Measurements from ENCODE around the gene GPC6. TPM values are rescaled to one million over a fixed set of nuclear protein-coding genes. Genes with fewer than 3 reads are reported as not detected.

GPC6 gene
- total RNA-seq, 1 experiment from 2014 or later: 0.22 TPM

GRCh38 chr13:93413972-93414717 is 187.5 kb downstream of the GPC6 start:
- no peak for TF ChIP-seq ZBTB33 (IDR thresholded peaks at IDR 0.05; ENCODE audit: extremely low read depth, insufficient replicate concordance, low read length)
- TF ChIP-seq EZH2 (IDR thresholded peaks at IDR 0.05): no peak
- DNase-seq (ENCODE audit: low read depth, low spot score) (no peak), ATAC-seq (no peak)
- Histone ChIP-seq H3K4me3 (replicated peaks in 1 of 2; ENCODE audit: low read depth in 1 of 2, low read length in 2 of 2) (no peak overlapping the region), H3K9me3 (ENCODE audit: control insufficient read depth in 1 of 2, insufficient read depth in 1 of 2, low read depth in 1 of 2, low read length in 2 of 2) (peaks cover 19 to 20% of the 10 kb centered on the region in 2 experiments; a peak in 2 of 4 replicates), H3K36me3 (ENCODE audit: control insufficient read depth in 1 of 2, insufficient read depth in 2 of 2, low read length in 2 of 2) (no peaks in the 10 kb centered on the region), H3K9ac (ENCODE audit: low read length) (no peak overlapping the region), H4K20me1 (ENCODE audit: insufficient read depth) (no peaks in the 10 kb centered on the region), H3K4me1 (ENCODE audit: control insufficient read depth in 1 of 2, insufficient read depth in 2 of 2, low read length in 2 of 2) (no peaks in the 10 kb centered on the region), H3K27me3 (ENCODE audit: insufficient read depth, low read length) (no peaks in the 10 kb centered on the region), H2AFZ (ENCODE audit: low read depth, low read length, poor library complexity, severe bottlenecking) (no peak overlapping the region), H3K27ac (ENCODE audit: low read depth, low read length) (no peak overlapping the region), H3K9me2 (ENCODE audit: insufficient read depth) (no peaks in the 10 kb centered on the region), H3K4me2 (ENCODE audit: low read length) (no peak overlapping the region), H3K79me2 (ENCODE audit: insufficient read depth, low read length) (no peaks in the 10 kb centered on the region)
- intact Hi-C loops (cut with micrococcal nuclease): no loop called here
- ChIA-PET POLR2A (no interaction called here), RAD21 (ENCODE audit: low non-redundant PET in 1 of 2, low total read pairs in 2 of 2, uncharacterized antibody in 2 of 2, unreplicated experiment in 2 of 2) (no interaction called here), CTCF (no interaction called here)
- BruUV-seq (replicated peaks): no TSS peak

- no TSS peak for BruUV-seq (replicated peaks)
Measured at GRCh38 chr13:93416736-93417355, 190.2 kb downstream of the GPC6 start.

More at GRCh38 chr13:93416736-93417355, 190.2 kb downstream of the GPC6 start:
- Histone ChIP-seq H3K27ac (ENCODE audit: low read depth, low read length) (no peak overlapping the region), H3K4me3 (replicated peaks in 1 of 2; ENCODE audit: low read depth in 1 of 2, low read length in 2 of 2) (no peak overlapping the region), H3K4me2 (ENCODE audit: low read length) (no peak overlapping the region), H3K27me3 (ENCODE audit: insufficient read depth, low read length) (no peaks in the 10 kb centered on the region), H4K20me1 (ENCODE audit: insufficient read depth) (no peaks in the 10 kb centered on the region), H3K9me3 (ENCODE audit: control insufficient read depth in 1 of 2, insufficient read depth in 1 of 2, low read depth in 1 of 2, low read length in 2 of 2) (peaks cover 18 to 21% of the 10 kb centered on the region in 2 experiments; a peak in 2 of 4 replicates), H2AFZ (ENCODE audit: low read depth, low read length, poor library complexity, severe bottlenecking) (no peak overlapping the region), H3K4me1 (ENCODE audit: control insufficient read depth in 1 of 2, insufficient read depth in 2 of 2, low read length in 2 of 2) (no peaks in the 10 kb centered on the region), H3K36me3 (ENCODE audit: control insufficient read depth in 1 of 2, insufficient read depth in 2 of 2, low read length in 2 of 2) (no peaks in the 10 kb centered on the region), H3K9me2 (ENCODE audit: insufficient read depth) (no peaks in the 10 kb centered on the region), H3K79me2 (ENCODE audit: insufficient read depth, low read length) (no peaks in the 10 kb centered on the region), H3K9ac (ENCODE audit: low read length) (no peak overlapping the region)
- ChIA-PET RAD21 (ENCODE audit: low non-redundant PET in 1 of 2, low total read pairs in 2 of 2, uncharacterized antibody in 2 of 2, unreplicated experiment in 2 of 2) (no interaction called here), CTCF (no interaction called here), POLR2A (no interaction called here)
- intact Hi-C loops (cut with micrococcal nuclease): no loop called here
- DNase-seq (ENCODE audit: low read depth, low spot score) (no peak), ATAC-seq (no peak)
- no peak for TF ChIP-seq CEBPB (IDR thresholded peaks at IDR 0.05; ENCODE audit: low read depth)
- no peak for TF ChIP-seq ZFX (IDR thresholded peaks at IDR 0.05)
- TF ChIP-seq EGR1 (IDR thresholded peaks at IDR 0.05; ENCODE audit: low read depth): no peak
- no peak for TF ChIP-seq ZNF274 (IDR thresholded peaks at IDR 0.05; ENCODE audit: low read depth, low read length)
- no peak for TF ChIP-seq YY1 (IDR thresholded peaks at IDR 0.05; ENCODE audit: extremely low read depth, insufficient replicate concordance, low read depth, low read length)
- no peak for TF ChIP-seq TCF7L2 (IDR thresholded peaks at IDR 0.05; ENCODE audit: borderline replicate concordance, extremely low read depth, insufficient read depth, insufficient read length)
- no peak for TF ChIP-seq ZBTB33 (IDR thresholded peaks at IDR 0.05; ENCODE audit: extremely low read depth, insufficient replicate concordance, low read length)
